ENCODE data around the gene SH2D1A.

GRCh38 chrX:124407226-124407625, 60.9 kb downstream of the SH2D1A start:
- no peak for TF ChIP-seq NR2F1 (CRISPR knock-in tag; IDR thresholded peaks at IDR 0.05)
- TF ChIP-seq FOXA3 (CRISPR knock-in tag; IDR thresholded peaks at IDR 0.05), result no peak
- TF ChIP-seq ZBTB26 (CRISPR knock-in tag; IDR thresholded peaks at IDR 0.05; ENCODE audit: borderline replicate concordance), result no peak
- no peak for TF ChIP-seq ZNF616 (CRISPR knock-in tag; IDR thresholded peaks at IDR 0.05; ENCODE audit: low read depth)
- TF ChIP-seq ASH2L (IDR thresholded peaks at IDR 0.05; ENCODE audit: insufficient read length, low read depth, low read length), result no peak
- TF ChIP-seq HDAC2 (CRISPR knock-in tag; IDR thresholded peaks at IDR 0.05), result no peak
- TF ChIP-seq RFX5 (IDR thresholded peaks at IDR 0.05; ENCODE audit: low read depth, low read length), result no peak

Data from HepG2 (cell line).